Thyroid gland (tissue), 4 donors: Measurements from ENCODE around the gene CDH6. TPM values are rescaled to one million over a fixed set of nuclear protein-coding genes. Genes with fewer than 3 reads are reported as not detected.

ENCODE experiments used
- DNase-seq, 2 donors: peaks; one replicate each; pipeline ENCODE4 v3.0.0-alpha.2; 2019
- H3K27ac ChIP-seq, 3 donors: fragments of 200-600 bp; sonication (generic); 1 replicate in 2 of 3; 2 replicates in 1 of 3; pipeline ENCODE4 v1.5.1; 2016 to 2019; ENCODE audit warnings: mild to moderate bottlenecking in 1 of 3, moderate library complexity in 1 of 3
- H3K27me3 ChIP-seq: fragments of 200-600 bp; sonication (generic); one replicate; pipeline ENCODE4 v1.5.1; 2019
- H3K36me3 ChIP-seq, 2 donors: fragments of 200-600 bp; sonication (generic); one replicate each; pipeline ENCODE4 v1.5.1; 2016 to 2019
- H3K4me1 ChIP-seq, 2 donors: fragments of 200-600 bp; sonication (generic); one replicate each; pipeline ENCODE4 v1.5.1; 2017 to 2019
- H3K4me3 ChIP-seq, 3 donors: fragments of 200-600 bp; sonication (generic); replicated peaks in 1 of 3; 1 replicate in 2 of 3; 2 replicates in 1 of 3; pipeline ENCODE4 v1.5.1; 2016; ENCODE audit warnings: mild to moderate bottlenecking in 1 of 3
- H3K9me3 ChIP-seq: fragments of 200-600 bp; sonication (generic); one replicate; pipeline ENCODE4 v1.5.1; 2017
- POLR2A ChIP-seq, 2 donors: fragments of 450-650 bp; IDR thresholded peaks; one replicate each; pipeline ENCODE4 v1.6.1; 2017; ENCODE audit warnings: antibody characterized with exemption in 2 of 2, mild to moderate bottlenecking in 2 of 2, moderate library complexity in 1 of 2
- WGBS, 2 donors: methylation state at CpG; one replicate each; pipeline ENCODE4 v1.1.5; 2017; 5-methylcytosine and 5-hydroxymethylcytosine counted together
- intact Hi-C: fragments of 100-400 bp; cut with DNase I; formaldehyde crosslinking; loops from one replicate; pipeline ENCODE4 v1.15.1; 2023
- total RNA-seq, 4 donors: library from RNA; depleted of rRNA; stranded (reverse); fragments of >200 nt; gene quantifications; one replicate each; pipeline ENCODE4 v1.2.3, GENCODE V29; 2016
- TF ChIP-seq, protein P1 (sequence below), 6 experiments: fragments of 200-600 bp in 3 of 6; fragments of 450-650 bp in 3 of 6; sonication (generic) in 3 of 6; IDR thresholded peaks; one replicate each; pipeline ENCODE4 v1.5.1; 2016 to 2019; ENCODE audit warnings: antibody characterized with exemption in 6 of 6, mild to moderate bottlenecking in 2 of 6, inconsistent platforms in 1 of 6, moderate library complexity in 1 of 6

CDH6 gene
- total RNA-seq, 4 donors from 2014 or later, result 1.0 to 3.0 (median 2.2) TPM

DNA sequence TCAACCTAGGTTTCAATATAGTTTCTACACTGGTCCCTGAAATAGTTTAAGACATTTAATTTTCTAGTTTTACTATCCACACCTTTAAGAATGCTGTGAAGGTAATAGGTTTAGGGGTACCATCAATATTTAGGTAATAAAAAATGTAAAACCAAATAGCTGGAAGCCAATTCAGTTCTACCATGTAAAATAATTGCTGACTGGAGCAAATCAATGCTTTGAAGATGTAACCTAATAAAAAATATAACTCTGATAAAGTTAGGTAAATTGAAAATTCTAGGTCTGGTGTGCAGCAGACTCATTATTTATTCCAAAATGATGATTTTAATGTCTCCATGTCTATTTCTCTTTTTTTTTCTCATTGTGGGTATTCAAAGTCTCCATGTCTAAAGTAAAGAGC is 21.8 kb downstream of the CDH6 start:
- Histone ChIP-seq H3K4me3 (no peak overlapping the region), H3K9me3 (no peaks in the 10 kb centered on the region), H3K36me3 (no peaks in the 10 kb centered on the region), H3K27me3 (no peaks in the 10 kb centered on the region), H3K27ac (no peak overlapping the region), H3K4me1 (peaks cover 0 to 11% of the 10 kb centered on the region in 2 donors)
- TF ChIP-seq, protein P1, sequence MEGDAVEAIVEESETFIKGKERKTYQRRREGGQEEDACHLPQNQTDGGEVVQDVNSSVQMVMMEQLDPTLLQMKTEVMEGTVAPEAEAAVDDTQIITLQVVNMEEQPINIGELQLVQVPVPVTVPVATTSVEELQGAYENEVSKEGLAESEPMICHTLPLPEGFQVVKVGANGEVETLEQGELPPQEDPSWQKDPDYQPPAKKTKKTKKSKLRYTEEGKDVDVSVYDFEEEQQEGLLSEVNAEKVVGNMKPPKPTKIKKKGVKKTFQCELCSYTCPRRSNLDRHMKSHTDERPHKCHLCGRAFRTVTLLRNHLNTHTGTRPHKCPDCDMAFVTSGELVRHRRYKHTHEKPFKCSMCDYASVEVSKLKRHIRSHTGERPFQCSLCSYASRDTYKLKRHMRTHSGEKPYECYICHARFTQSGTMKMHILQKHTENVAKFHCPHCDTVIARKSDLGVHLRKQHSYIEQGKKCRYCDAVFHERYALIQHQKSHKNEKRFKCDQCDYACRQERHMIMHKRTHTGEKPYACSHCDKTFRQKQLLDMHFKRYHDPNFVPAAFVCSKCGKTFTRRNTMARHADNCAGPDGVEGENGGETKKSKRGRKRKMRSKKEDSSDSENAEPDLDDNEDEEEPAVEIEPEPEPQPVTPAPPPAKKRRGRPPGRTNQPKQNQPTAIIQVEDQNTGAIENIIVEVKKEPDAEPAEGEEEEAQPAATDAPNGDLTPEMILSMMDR (IDR thresholded peaks at IDR 0.05), result no peak
- TF ChIP-seq POLR2A (IDR thresholded peaks at IDR 0.05), result no peak
- DNase-seq, result no peak
- intact Hi-C loops, result no loop called here

DNA sequence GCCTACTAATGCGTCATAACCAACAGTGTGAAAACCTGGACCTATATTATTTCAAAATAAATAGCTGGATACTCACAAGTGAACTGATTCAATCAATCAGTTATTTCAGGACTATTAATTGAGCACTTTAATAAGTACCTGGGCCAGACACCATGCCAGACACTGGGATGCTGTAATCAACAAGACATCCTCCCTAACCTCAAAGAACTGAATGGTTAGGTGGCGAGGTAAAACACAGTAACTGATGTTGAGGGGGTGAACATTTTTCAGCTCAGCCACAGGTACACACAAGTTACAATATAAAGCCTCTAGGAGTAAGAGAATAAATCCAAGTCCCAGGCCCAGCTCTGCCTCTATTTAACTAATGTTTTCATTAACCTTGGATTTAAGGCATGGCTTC is 24.0 kb downstream of the CDH6 start:
- Histone ChIP-seq H3K4me1 (peaks cover 0 to 9% of the 10 kb centered on the region in 2 donors), H3K27ac (no peak overlapping the region), H3K9me3 (no peaks in the 10 kb centered on the region), H3K36me3 (no peaks in the 10 kb centered on the region), H3K27me3 (no peaks in the 10 kb centered on the region), H3K4me3 (no peak overlapping the region)
- intact Hi-C loops, result no loop called here
- no peak for DNase-seq
- WGBS, 2 donors, result 95 to 98% methylated on average over 2 of the region's 2 CpGs
- no peak for TF ChIP-seq POLR2A (IDR thresholded peaks at IDR 0.05)
- TF ChIP-seq, protein P1 (IDR thresholded peaks at IDR 0.05), result no peak

DNA sequence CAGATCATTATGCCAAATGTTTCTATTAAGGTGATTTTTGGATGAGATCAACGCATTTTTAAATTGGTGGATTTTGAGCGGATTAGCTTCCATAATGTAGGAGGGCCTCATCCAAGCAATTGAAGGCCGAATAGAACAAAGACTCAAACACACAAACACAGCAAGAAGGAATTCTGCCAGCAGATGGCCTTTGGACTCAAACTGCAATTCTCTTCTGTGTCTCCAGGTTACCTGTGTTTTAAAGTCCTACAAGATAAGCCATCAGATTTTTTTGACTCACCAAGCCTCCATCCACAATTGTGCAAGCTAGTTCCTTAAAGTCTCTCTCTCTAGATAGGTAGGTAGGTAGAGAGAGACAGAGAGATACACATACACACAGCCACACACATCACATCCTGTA is 25.5 kb downstream of the CDH6 start:
- no peak for DNase-seq
- Histone ChIP-seq H3K27ac (no peak overlapping the region), H3K4me1 (peaks cover 0 to under 1% of the 10 kb centered on the region in 2 donors), H3K27me3 (no peaks in the 10 kb centered on the region), H3K4me3 (no peak overlapping the region), H3K36me3 (no peaks in the 10 kb centered on the region), H3K9me3 (no peaks in the 10 kb centered on the region)
- 92% methylated on average over 3 of the region's 3 CpGs for WGBS, 2 donors
- intact Hi-C loops, result no loop called here
- TF ChIP-seq POLR2A (IDR thresholded peaks at IDR 0.05), result no peak
- TF ChIP-seq, protein P1 (IDR thresholded peaks at IDR 0.05), result no peak

- no peak overlapping the region for H3K4me3 ChIP-seq
- H3K4me1 ChIP-seq, result no peaks in the 10 kb centered on the region
- intact Hi-C loops, result no loop called here
- no peak for TF ChIP-seq POLR2A (IDR thresholded peaks at IDR 0.05)
- TF ChIP-seq, protein P1 (IDR thresholded peaks at IDR 0.05), result no peak
- H3K27me3 ChIP-seq, result no peaks in the 10 kb centered on the region
- no peak overlapping the region for H3K27ac ChIP-seq
- no peaks in the 10 kb centered on the region for H3K36me3 ChIP-seq
- DNase-seq, result no peak
- 33 to 37% methylated on average over 3 of the region's 3 CpGs for WGBS, 2 donors
- no peaks in the 10 kb centered on the region for H3K9me3 ChIP-seq
Observed at GRCh38 chr5:31221001-31221400, 27.5 kb downstream of the CDH6 start.

DNA sequence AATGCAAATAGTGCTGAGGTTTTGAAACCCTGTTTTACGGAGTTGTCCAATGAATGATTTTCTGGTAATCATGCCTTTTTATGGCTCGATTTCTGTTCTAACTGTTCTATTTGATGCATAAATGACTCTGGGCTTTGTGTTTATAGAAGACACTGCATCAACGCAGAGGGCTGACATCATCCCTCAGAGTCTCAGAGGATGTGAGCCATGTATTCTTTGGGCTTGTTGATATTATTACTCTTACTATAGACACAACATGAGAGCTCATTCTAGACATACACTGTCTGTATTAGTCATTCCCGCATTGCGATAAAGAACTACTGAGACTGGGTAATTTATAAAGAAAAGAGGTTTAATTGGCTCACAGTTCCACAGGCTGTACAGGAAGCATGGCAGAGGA is 31.6 kb downstream of the CDH6 start:
- intact Hi-C loops, result no loop called here
- no peaks in the 10 kb centered on the region for H3K27me3 ChIP-seq
- DNase-seq, result no peak
- no peak for TF ChIP-seq POLR2A (IDR thresholded peaks at IDR 0.05)
- no peaks in the 10 kb centered on the region for H3K4me1 ChIP-seq
- no peak overlapping the region for H3K27ac ChIP-seq
- no peaks in the 10 kb centered on the region for H3K9me3 ChIP-seq
- WGBS, 2 donors, result 85% methylated on average over 5 of the region's 5 CpGs
- H3K36me3 ChIP-seq, result no peaks in the 10 kb centered on the region
- H3K4me3 ChIP-seq, result no peak overlapping the region

DNA sequence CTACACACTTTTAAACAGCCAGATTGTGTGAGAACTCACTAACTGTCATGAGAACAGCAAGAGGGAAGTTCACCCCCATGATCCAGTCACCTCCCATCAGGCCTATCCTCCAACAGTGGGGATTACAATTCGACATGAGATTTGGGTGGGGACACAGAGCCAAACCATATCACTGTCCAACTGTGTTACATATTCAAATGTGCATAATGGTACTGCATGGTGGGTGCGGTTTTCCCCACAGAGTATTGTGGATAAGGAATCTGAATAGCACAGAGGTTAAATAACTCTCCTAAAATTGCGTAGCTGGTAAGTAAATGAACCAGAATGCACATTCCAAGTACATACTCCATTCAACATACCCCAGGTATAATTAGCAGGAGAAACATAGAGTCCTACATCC is 32.1 kb downstream of the CDH6 start:
- intact Hi-C loops, result no loop called here
- no peaks in the 10 kb centered on the region for H3K9me3 ChIP-seq
- H3K27ac ChIP-seq, result no peak overlapping the region

More for the DNA sequence above, 32.1 kb downstream of the CDH6 start:
- no peaks in the 10 kb centered on the region for H3K27me3 ChIP-seq
- H3K4me1 ChIP-seq, result no peaks in the 10 kb centered on the region
- H3K36me3 ChIP-seq, result no peaks in the 10 kb centered on the region
- WGBS, 2 donors, result 89 to 95% methylated on average over 3 of the region's 3 CpGs
- TF ChIP-seq POLR2A (IDR thresholded peaks at IDR 0.05), result no peak
- TF ChIP-seq, protein P1 (IDR thresholded peaks at IDR 0.05), result no peak
- no peak overlapping the region for H3K4me3 ChIP-seq
- no peak for DNase-seq
